HG03025 (cell line): ENCODE data around the gene FEN1.

ENCODE experiments used
- ATAC-seq: cut with Tn5 transposase; IDR thresholded peaks from one replicate; pipeline ENCODE4 v1.9.1; 2021; ENCODE audit warnings: mild to moderate bottlenecking, moderate library complexity; ENCODE audit not compliant: unreplicated experiment, low FRiP score

The FEN1 gene

GRCh38 chr11:61838501-61838900, 45.8 kb downstream of the FEN1 start:
- ATAC-seq = no peak

DNA sequence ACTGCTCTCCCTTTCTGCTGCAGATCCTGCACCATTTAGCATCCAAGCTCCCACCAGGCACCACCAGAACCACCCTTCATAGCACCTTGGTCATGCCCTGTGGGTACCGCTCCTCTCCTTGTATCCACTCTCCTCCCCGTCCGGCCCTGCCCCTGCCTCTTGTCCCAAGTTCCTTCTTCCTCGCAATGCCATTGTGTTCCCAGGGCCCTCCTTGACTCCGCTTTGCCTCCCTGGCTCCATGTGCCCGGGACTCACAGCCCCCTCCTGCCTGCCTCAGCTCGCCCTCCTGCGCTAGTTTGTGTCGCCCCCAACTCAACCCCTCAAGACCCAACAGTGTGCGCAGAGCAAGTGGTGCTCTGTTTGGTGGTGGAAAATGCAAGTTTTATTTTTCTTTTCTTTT, 46.2 kb downstream of the FEN1 start:
- ATAC-seq = no peak

- ATAC-seq = no peak
Observed at GRCh38 chr11:61839742-61840141, 47.0 kb downstream of the FEN1 start.

- no peak for ATAC-seq
Observed at GRCh38 chr11:61840371-61840770, 47.7 kb downstream of the FEN1 start.

- no peak for ATAC-seq
Observed at GRCh38 chr11:61841636-61842527, 49.2 kb downstream of the FEN1 start.

GRCh38 chr11:61842528-61842820, 49.8 kb downstream of the FEN1 start:
- no peak for ATAC-seq

DNA sequence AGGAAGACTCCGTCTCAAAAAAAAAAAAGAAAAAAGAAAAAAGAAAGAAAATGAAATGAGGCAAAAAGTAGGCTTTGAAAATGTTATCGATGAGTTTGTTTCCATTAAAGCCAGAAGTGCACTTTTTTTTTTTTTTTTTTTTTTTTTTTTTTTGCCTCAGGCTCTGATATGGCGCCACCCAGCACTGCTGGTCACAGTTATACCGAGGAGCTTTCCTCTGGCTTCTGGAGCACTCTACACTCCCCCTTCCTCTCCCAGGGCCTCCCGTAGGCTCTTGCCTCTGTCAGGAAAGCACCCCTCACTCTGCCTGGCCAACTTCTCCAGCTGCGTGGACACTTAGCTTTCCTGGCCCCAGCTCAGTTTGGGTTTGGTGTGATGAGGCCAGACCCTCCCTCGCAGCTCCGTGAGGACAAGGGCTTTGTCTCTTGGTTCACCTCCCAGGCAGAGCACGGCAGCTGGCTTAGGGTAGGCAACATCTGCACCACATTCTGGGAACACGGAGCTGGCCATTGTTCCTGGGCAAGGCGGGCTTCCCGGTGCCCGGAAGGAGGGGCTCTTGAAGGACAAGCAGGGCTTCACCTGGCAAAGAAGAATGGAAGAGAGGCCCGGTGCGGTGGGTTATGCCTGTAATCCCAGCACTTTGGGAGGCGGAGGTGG, 52.3 kb downstream of the FEN1 start:
- no peak for ATAC-seq

DNA sequence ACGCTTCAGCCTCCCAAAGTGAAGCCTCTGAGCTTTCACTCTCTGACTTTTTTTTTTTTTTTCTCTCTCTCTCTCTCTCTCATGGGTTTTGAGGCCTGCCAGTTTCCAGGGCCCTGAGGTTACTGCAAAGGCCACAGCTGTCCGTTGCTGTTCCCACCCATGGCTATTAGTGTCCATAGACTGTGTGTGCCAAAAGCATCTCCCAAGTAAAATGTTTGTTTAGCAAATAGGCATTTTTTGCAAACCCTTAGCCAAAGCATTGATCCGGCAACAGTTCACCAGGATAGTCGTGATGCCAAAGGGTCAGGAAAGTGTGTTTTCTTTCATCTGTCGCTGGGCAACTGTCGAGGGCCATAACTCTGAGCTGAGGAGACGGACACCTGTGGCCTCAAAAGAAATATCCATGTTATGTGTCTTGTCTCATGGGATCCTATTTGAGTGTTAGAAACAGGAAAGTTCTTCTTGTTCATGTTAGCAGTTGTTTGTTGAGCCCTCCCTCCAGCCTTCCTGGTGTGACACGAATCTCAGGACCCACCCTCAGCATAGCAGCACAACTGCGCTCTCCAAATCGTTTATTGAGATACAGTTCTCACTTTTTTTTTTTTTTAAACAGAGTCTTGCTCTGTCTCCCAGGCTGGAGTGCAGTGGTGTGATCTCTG, 53.8 kb downstream of the FEN1 start:
- ATAC-seq = no peak
